HEK293 (cell line): Measurements from ENCODE around the gene ATP6V1B1.

Experiments used
- REPIN1 ChIP-seq: fragments of 450-650 bp; formaldehyde crosslinking; IDR thresholded peaks from 2 replicates; pipeline ENCODE4 v1.5.1; 2017; ENCODE audit warnings: missing biosample characterization, missing genetic modification characterization, low read depth
- ZBTB17 ChIP-seq: fragments of 450-650 bp; formaldehyde crosslinking; IDR thresholded peaks from 2 replicates; pipeline ENCODE4 v1.5.1; 2016; ENCODE audit warnings: missing biosample characterization, missing genetic modification characterization
- ZFHX2 ChIP-seq: fragments of 450-650 bp; formaldehyde crosslinking; conservative IDR thresholded peaks from 2 replicates; pipeline ENCODE4 v1.5.1; 2016; ENCODE audit warnings: missing biosample characterization, missing genetic modification characterization
- ZFP37 ChIP-seq: fragments of 450-650 bp; formaldehyde crosslinking; IDR thresholded peaks from 2 replicates; pipeline ENCODE4 v1.5.1; 2016; ENCODE audit warnings: missing biosample characterization, missing genetic modification characterization
- ZNF133 ChIP-seq: fragments of 450-650 bp; formaldehyde crosslinking; IDR thresholded peaks from 2 replicates; pipeline ENCODE4 v1.5.1; 2016; ENCODE audit warnings: missing biosample characterization, missing genetic modification characterization
- ZNF155 ChIP-seq: fragments of 450-650 bp; formaldehyde crosslinking; IDR thresholded peaks from 2 replicates; pipeline ENCODE4 v1.5.1; 2016; ENCODE audit warnings: missing biosample characterization, missing genetic modification characterization
- ZNF184 ChIP-seq: fragments of 450-650 bp; IDR thresholded peaks from 2 replicates; pipeline ENCODE4 v1.5.1; 2018; ENCODE audit warnings: missing biosample characterization, mild to moderate bottlenecking, missing genetic modification characterization
- ZNF19 ChIP-seq: fragments of 450-650 bp; formaldehyde crosslinking; IDR thresholded peaks from 2 replicates; pipeline ENCODE4; 2016; ENCODE audit warnings: missing biosample characterization, missing genetic modification characterization, low read depth
- ZNF292 ChIP-seq: fragments of 450-650 bp; formaldehyde crosslinking; IDR thresholded peaks from 2 replicates; pipeline ENCODE4 v1.5.1; 2016; ENCODE audit warnings: low read depth, missing biosample characterization, missing genetic modification characterization, borderline replicate concordance
- ZNF335 ChIP-seq: fragments of 450-650 bp; formaldehyde crosslinking; conservative IDR thresholded peaks from 2 replicates; pipeline ENCODE4 v1.5.1; 2016; ENCODE audit warnings: missing biosample characterization, missing genetic modification characterization
- TF ChIP-seq, protein P1 (sequence below): fragments of 450-650 bp; formaldehyde crosslinking; IDR thresholded peaks from 2 replicates; pipeline ENCODE4 v1.5.1; 2016; ENCODE audit warnings: missing biosample characterization, missing genetic modification characterization
- TF ChIP-seq, protein P2 (sequence below): fragments of 450-650 bp; IDR thresholded peaks from 2 replicates; pipeline ENCODE4 v1.5.1; 2018; ENCODE audit warnings: missing biosample characterization, missing genetic modification characterization

DNA sequence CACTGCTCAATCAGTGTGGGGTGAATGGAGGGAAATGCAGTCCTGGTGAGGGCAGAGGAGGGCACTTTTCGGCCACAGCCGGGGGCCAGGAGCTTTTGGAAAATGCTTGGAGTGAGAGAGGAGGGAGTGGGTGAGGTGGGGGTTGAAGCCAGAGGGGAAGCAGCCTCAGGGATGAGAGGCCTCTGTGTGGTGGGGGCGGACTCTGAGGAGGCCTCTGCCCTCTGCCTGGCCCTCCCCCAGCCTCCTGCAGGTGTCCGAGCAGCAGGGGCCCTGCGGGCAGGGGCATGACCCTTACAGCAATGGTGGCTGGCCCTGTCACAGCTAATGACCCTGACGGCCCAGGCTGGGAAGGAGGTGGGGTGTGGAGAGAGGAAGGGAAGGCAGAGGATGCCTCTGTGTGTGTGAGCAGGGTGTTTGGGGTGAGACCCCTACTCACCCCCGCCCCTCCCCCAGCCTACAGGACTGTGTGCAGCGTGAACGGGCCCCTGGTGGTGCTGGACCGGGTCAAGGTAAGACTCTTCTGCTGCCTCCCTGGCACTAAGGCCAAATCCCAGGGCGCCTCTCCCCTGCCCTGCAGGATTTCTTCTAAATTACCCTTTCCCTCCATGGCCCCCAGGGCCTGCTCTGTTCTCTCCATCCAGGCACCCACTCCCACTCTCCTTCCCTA, 7.6 kb downstream of the ATP6V1B1 start:
- TF ChIP-seq ZNF335 (tag by site-specific recombination) (no peak), REPIN1 (tag by site-specific recombination) (no peak), ZNF292 (tag by site-specific recombination) (no peak), ZBTB17 (tag by site-specific recombination) (no peak), ZNF184 (tag by site-specific recombination) (no peak), ZNF155 (tag by site-specific recombination) (no peak), ZFHX2 (tag by site-specific recombination) (peak; percentile 46), ZNF133 (tag by site-specific recombination) (no peak), ZFP37 (tag by site-specific recombination) (no peak), ZNF19 (no peak)
- TF ChIP-seq, protein P1, sequence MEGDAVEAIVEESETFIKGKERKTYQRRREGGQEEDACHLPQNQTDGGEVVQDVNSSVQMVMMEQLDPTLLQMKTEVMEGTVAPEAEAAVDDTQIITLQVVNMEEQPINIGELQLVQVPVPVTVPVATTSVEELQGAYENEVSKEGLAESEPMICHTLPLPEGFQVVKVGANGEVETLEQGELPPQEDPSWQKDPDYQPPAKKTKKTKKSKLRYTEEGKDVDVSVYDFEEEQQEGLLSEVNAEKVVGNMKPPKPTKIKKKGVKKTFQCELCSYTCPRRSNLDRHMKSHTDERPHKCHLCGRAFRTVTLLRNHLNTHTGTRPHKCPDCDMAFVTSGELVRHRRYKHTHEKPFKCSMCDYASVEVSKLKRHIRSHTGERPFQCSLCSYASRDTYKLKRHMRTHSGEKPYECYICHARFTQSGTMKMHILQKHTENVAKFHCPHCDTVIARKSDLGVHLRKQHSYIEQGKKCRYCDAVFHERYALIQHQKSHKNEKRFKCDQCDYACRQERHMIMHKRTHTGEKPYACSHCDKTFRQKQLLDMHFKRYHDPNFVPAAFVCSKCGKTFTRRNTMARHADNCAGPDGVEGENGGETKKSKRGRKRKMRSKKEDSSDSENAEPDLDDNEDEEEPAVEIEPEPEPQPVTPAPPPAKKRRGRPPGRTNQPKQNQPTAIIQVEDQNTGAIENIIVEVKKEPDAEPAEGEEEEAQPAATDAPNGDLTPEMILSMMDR (tag by site-specific recombination), result no peak
- TF ChIP-seq, protein P2, sequence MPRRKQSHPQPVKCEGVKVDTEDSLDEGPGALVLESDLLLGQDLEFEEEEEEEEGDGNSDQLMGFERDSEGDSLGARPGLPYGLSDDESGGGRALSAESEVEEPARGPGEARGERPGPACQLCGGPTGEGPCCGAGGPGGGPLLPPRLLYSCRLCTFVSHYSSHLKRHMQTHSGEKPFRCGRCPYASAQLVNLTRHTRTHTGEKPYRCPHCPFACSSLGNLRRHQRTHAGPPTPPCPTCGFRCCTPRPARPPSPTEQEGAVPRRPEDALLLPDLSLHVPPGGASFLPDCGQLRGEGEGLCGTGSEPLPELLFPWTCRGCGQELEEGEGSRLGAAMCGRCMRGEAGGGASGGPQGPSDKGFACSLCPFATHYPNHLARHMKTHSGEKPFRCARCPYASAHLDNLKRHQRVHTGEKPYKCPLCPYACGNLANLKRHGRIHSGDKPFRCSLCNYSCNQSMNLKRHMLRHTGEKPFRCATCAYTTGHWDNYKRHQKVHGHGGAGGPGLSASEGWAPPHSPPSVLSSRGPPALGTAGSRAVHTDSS (tag by site-specific recombination), result no peak
